ENCODE results near the gene APP.

The APP gene

GRCh38 chr21:25967901-25968438 is 202.6 kb downstream of the APP start:
- DNase-seq: peak in 1 of 5 donors; percentile 1

- peak in 1 of 5 donors; percentile 34 for DNase-seq
Measured at GRCh38 chr21:25967181-25967900, 203.2 kb downstream of the APP start.

DNA sequence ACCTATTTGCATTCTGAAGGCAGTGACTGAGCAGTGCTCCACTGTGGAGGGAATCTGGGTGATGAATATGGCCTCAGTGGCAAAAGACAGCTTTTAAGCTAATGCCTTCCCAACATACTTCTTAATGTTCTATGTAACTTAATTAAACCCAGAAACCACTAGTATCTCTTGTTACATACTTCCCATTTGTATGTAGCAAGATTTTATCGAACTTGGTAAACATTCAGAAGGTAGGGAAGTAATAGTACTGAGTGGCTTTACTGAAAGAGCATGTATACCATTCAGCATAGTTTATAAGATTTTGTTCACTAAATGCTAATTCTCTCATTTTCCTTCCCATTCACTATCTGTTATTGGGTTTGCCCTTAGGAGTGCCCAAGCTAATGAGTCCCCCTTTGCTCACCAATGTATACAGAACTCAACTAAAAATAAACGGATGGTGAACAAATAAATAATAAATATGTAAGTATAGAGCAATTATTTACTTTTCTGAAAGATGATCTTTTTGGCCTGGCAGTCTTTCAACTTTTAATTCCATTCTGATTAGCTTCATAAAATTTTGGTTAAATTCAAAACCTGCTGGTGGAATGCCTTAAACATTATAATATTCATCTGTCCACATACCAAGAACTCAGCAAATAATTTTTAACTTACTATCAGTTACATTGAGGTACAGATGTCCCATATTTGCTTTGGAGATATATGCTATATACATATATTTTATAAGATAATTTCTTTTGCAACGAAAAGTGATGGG is 204.4 kb downstream of the APP start:
- DNase-seq: no peak

GRCh38 chr21:25964926-25965325 is 205.6 kb downstream of the APP start:
- DNase-seq: no peak

DNA sequence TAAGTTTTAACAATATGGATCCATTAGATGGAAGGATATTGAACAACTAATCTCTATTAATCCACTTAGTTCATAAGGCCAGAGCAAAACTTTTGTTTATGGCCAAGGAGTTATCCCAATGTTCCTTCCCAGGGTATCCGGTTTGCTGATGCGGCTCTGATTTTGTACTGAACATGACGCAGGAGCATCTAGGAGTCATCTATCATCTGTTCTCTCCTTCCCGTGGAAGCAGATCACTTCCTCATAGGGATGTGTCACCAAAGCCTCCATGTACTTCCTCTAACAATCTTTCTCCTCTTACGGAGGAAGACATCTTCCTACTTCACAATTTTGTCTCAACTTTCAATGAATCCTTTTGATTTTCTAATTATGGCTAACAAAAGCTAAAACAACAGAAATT is 206.6 kb downstream of the APP start:
- DNase-seq: no peak

DNA sequence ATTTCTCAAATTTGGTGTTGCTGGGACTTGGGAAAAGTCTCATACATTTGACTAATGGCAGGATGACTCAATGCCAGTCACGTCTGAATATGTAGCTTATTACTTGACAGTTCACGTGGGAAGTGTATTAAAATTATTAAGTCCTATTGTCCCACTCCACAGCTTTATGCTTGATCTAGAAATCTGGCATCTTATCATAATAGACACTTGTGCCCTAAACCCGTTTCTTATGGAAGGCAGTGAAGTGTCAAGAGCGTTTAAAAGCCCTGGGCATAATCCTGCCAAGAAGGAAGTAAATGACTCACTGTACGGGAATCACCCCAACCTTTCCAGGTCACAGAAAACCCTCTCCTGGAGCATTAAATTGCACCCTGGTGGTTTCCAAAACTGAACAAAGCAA is 207.4 kb downstream of the APP start:
- no peak for DNase-seq

GRCh38 chr21:25961042-25961441 is 209.5 kb downstream of the APP start:
- no peak for DNase-seq

DNA sequence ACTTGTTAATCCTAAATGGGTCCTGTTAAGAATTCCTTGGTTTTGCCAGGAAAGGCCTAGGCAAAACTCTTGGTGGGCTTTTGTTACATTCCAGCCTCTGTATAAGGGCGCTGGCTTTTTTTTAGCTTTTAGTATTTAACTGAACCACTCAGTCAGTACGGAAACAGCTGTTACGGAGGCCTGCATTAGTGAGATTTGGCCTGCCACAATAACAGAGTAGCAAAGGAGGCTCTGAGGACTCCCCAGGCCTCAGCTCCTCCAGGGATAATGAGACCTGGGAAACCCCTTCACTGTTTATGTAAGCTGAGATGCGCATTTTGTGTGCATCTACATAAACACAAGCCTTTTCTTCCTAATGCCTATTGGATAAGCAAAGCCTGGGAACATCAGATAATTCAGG is 210.2 kb downstream of the APP start:
- no peak for DNase-seq

DNA sequence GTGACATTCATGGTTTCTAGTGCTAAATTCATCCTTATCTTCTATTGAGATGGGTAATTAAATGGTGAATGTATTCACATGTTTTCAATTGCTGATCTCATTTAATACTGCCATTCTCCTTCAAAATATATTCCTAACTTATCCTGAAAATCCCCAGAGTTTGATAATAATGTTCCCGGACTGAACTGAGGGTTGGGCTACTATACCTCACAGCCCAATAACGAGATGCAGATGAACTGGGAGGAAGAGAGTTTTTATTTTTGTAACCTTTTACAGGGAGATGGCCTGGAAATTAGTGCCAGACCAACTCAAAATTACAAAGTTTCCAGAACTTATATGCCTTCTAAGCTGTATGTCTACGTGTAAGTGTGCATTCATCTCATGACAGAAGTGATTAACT is 210.8 kb downstream of the APP start:
- no peak for DNase-seq

DNA sequence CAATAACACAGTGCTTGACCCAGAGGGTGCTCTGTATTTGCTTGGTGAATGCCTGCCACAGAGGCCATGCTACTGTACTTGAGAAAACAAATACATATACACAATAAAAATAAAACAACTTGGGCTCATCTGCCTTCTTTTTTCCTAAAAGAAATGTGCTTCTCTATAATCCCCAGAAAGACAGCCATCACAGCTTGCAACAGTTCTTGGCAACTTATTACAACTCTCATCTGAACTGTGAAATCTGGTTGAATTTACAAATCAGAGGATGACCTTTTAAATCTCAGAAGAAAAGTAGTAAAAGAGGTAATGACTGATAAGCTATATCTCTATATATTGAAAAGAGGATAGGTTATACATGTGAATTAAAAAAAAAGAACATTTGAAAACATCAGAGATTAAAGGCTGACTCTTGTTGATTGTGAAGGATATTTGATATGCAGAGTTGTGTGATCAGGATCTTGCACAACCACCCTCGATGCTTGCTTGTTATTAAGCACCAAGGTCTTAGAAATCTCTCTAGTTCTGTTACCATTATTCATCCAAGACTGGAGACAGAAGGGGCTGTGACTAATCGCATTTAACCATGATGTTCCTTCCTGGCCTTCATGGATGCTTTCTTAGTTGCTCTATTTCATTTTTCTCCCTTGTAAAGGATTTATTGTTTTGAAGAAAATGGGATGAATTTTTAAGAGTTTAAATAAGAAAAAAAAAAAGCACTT is 213.4 kb downstream of the APP start:
- no peak for DNase-seq

- DNase-seq: no peak
Measured at GRCh38 chr21:25955646-25956045, 214.9 kb downstream of the APP start.

- no peak for DNase-seq
Measured at GRCh38 chr21:25953659-25954058, 216.9 kb downstream of the APP start.

GRCh38 chr21:25953196-25953595 is 217.4 kb downstream of the APP start:
- DNase-seq: no peak

DNA sequence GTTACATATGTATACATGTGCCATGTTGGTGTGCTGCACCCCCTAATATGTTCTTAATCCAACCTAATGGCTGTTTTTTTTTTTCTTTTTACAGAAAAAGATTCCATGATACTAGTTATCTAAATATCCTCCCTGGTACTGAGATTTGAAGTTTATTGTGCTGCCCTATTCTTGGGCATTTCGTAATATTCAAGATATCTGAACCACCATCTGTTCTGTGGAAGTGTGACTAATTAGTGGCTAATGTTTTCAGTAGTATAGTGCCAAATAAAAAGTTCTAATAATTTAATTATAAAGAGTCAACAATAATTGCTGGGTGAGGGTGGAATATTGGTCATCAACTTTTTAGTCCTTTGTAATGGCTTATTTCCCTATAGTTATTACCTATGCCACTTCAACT is 218.3 kb downstream of the APP start:
- no peak for DNase-seq

DNA sequence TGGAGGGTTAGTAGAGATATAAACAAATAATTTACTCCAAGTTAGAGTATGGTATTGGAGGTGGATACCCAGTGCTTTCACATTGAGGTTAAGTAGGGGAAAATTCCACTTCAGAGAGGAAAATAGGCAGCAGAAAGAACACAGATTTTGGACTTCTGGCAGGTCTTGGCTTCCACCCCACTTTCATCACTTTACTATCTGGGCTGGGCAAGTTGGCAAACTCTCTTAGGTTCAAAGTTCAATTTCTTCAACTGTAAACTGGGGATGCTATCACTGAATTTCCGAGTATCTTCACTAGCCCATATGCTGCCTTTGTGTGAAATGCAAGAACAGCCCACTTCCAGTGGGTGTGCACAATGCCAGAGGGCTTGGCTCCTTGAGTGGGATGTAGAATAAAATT is 220.9 kb downstream of the APP start:
- DNase-seq: no peak

GRCh38 chr21:25944672-25945213 is 225.8 kb downstream of the APP start:
- DNase-seq: no peak

DNA sequence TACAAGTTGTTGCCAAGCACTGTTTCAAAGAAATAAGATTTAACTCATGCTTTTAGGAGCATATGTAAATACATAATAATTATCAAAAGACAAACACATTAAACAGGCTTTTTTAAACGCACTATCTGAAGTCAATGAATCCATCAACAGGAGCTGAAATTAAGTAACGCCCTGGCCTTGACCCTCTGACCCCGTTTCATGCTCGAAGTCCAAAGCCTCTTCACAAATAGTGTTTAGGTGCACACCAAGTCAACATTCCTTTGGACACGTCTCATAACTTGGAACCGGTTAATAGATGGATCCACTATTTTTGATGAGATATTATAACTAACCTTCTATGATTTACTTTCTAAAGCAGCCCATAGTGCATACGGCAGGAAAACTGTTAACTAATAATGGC is 226.5 kb downstream of the APP start:
- no peak for DNase-seq

GRCh38 chr21:25942135-25942534 is 228.4 kb downstream of the APP start:
- no peak for DNase-seq

DNA sequence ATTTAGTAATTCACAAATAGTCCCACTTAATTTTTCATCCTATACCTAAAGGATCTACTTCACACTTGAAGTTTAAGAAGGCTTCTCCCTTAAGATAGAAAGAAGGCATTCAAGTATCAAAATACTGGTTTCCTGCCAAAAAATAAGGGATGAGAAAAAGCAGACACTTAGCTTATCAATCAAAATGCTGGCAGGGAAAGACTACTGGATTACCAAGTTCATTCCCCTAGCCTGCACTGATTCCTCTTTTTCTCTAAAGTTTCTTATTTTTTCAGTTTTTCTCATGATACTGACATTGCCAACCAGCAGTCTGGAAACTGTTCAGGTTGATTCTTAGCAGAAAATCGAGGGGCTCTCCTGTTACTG is 231.2 kb downstream of the APP start:
- no peak for DNase-seq

DNA sequence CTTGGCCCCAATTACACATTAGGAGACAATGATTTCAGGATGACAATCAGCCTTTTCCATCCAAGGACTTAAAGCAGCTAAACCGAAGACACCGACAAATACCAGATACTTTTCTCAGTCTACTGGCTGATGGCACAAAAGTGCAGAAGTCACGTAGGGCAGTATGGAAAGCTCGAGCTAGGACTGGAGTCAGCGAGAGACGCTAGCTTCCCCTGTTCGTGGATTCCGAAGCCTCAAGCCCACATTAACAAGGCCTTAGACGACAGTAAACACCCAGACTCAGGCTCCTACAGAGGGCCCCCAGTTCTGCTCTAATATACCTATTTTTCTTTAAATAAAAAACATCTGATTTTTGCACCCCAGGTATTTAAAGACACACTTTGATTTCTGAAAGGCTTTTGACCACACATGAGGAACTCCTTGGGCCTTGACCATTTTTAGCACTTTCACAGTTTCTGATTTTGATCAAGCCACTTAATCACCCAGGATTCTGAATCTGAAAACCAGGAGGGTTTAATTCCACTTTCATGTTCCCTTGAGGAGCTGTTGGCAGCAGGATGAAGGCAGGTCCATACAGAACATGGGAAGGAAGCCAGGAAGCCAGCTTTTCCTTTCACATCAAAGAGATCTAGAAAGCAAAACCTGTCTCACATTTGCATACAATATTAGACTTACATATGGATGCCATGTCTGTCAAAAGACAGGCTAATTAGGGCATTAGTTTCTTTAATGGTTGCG is 231.7 kb downstream of the APP start:
- DNase-seq: no peak

DNA sequence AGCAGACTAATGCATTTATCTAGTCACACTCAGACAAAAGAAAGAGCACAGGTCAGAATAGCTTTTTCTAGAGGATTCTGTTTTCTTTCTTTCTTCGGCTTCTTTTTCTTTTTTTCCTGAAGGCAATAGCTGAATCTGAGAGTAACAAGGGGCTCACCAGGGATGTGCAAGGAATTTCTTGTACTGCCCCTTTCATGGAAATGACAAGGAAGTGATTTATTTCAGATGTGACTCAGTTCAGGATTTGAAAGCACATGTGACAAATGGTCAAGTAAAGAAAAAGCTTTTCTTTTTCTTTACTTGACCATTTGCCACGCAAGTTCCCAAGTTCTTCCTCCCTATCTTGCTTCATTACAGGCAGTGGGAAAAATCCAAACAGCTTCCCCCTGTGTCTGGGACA is 233.8 kb downstream of the APP start:
- DNase-seq: no peak

DNA sequence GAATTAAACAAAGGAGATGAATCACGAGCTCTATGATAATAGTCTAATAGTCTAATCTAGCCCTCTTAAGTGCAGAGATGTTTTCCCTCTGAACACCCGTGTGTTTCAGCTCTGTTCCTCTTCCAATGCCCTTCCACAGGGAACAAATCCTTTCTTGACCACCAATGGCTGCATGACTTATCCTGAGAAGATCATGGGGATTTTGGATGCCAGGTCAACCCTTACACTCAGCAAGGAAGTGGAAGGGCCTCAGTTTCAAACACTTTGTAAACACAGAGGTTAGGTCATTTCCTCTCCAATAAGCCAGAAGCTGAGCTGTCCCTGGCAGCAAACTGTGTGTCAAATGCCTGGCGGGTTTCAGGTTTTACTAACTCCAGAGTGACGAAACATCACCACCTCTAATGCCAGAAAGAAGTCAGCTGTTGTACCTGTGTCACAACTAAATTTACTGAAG is 235.8 kb downstream of the APP start:
- DNase-seq: peak in 1 of 5 donors; percentile 70

- no peak for DNase-seq
Measured at GRCh38 chr21:25934130-25934529, 236.4 kb downstream of the APP start.

All from T-helper 1 cell (primary cell).